ENCODE measurements around the gene MPIG6B. TPM values are rescaled to one million over a fixed set of nuclear protein-coding genes. Genes with fewer than 3 reads are reported as not detected.

The MPIG6B gene
- total and polyA plus RNA-seq, 2 donors from 2014 or later = 0.60 TPM; not detected in 1

DNA sequence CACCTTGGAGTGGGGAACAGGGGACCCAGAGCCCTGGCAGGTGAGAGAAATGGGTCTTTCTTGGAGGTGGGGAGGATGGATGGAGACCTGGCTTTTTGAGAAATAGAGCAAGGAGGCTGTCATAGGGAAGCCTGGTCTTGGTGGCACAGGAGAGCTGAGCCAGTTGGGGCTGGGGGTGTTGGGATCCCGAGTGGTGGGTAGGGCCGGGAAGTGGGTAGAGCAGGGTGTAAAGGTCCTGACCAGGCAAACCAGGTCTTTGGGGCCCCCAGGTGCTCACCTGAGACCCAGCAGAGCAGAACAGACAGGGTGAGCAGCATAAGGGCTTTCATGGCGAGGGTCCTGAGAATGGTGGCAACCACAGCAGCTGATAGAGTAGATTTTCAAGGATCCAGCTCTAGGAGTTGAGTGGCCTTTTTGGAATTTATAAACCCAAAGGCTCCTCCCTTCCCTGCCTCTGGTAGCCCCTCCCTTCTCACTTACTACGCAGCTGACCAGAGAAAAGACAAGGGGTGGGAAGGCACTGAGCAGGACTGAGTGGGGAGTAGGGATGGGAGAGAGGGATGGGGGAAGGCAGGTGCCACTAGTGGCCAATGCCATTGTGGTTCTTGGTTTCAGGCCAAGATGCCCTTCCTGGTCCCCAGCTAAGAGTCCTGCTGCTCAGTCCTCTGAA is 1.7 kb upstream of the MPIG6B start, which contains the start of gene LY6G6C:
TSS of gene LY6G6C (minus strand) at position 396 of the 670 bp plus-strand sequence. CDS start at position 329, 67 bp downstream.
- DNase-seq = peak in 1 of 5 donors; percentile 6
- H3K9ac ChIP-seq (ENCODE audit: low read length in 3 of 3) = no peak within 1 kb of the TSS
- peaks cover under 1 to 8% (median under 1%) of the 10 kb centered on the region in 3 donors for H3K36me3 ChIP-seq (ENCODE audit: control insufficient read depth in 2 of 3, insufficient read depth in 3 of 3, low read length in 3 of 3)
- H3K27me3 ChIP-seq (ENCODE audit: control insufficient read depth, insufficient read depth, low read length) = no peaks in the 10 kb centered on the region
- TF ChIP-seq, protein P1, sequence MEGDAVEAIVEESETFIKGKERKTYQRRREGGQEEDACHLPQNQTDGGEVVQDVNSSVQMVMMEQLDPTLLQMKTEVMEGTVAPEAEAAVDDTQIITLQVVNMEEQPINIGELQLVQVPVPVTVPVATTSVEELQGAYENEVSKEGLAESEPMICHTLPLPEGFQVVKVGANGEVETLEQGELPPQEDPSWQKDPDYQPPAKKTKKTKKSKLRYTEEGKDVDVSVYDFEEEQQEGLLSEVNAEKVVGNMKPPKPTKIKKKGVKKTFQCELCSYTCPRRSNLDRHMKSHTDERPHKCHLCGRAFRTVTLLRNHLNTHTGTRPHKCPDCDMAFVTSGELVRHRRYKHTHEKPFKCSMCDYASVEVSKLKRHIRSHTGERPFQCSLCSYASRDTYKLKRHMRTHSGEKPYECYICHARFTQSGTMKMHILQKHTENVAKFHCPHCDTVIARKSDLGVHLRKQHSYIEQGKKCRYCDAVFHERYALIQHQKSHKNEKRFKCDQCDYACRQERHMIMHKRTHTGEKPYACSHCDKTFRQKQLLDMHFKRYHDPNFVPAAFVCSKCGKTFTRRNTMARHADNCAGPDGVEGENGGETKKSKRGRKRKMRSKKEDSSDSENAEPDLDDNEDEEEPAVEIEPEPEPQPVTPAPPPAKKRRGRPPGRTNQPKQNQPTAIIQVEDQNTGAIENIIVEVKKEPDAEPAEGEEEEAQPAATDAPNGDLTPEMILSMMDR (IDR thresholded peaks at IDR 0.05; ENCODE audit: borderline replicate concordance, extremely low read depth, insufficient read depth) = no peak
- intact Hi-C loops (cut with DNase I) = no loop called here
- no peaks in the 10 kb centered on the region for H3K9me3 ChIP-seq (ENCODE audit: control insufficient read depth in 2 of 3, insufficient read depth in 1 of 3, low read length in 3 of 3)
- no peaks in the 10 kb centered on the region for H3K4me1 ChIP-seq (ENCODE audit: control insufficient read depth in 2 of 3, insufficient read depth in 2 of 3, low read depth in 1 of 3, low read length in 3 of 3)
- no peak within 1 kb of the TSS for H3K27ac ChIP-seq (ENCODE audit: low read depth in 2 of 2, low read length in 2 of 2)
- no peak within 1 kb of the TSS for H3K4me3 ChIP-seq (ENCODE audit: low read length in 3 of 3)
- no peak for FAIRE-seq

DNA sequence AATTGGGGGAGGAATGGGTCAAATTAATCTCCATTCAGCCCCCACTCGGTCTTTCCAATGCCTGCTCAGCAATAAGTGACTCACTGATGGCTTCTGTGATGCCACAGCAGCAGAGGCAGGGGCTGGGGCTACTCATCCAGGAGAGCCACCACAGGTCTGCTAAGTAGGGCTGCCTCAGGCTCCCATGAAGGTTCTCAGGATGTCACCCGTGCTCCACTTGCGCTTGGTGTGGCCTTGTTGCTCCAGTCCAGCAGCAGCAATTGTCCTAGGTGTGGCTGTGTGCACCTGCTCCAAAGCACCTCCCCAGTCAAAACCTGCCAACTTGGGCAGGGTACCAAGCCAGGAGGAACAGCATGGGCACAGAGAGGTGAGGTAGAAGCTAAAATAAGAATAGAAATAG is 1.0 kb upstream of the MPIG6B start:
- peaks cover 5 to 14% (median 6%) of the 10 kb centered on the region in 3 donors for H3K36me3 ChIP-seq (ENCODE audit: control insufficient read depth in 2 of 3, insufficient read depth in 3 of 3, low read length in 3 of 3)
- DNase-seq (peak in 1 of 5 donors; percentile 34), FAIRE-seq (no peak)
- H3K27me3 ChIP-seq (ENCODE audit: control insufficient read depth, insufficient read depth, low read length) = no peaks in the 10 kb centered on the region
- intact Hi-C loops (cut with DNase I) = no loop called here
- H3K4me1 ChIP-seq (ENCODE audit: control insufficient read depth in 2 of 3, insufficient read depth in 2 of 3, low read depth in 1 of 3, low read length in 3 of 3) = no peaks in the 10 kb centered on the region
- TF ChIP-seq, protein P1 (IDR thresholded peaks at IDR 0.05; ENCODE audit: borderline replicate concordance, extremely low read depth, insufficient read depth) = no peak
- H3K9ac ChIP-seq (ENCODE audit: low read length in 3 of 3) = no peak overlapping the region
- no peak overlapping the region for H3K27ac ChIP-seq (ENCODE audit: low read depth in 2 of 2, low read length in 2 of 2)
- no peak overlapping the region for H3K4me3 ChIP-seq (ENCODE audit: low read length in 3 of 3)
- no peaks in the 10 kb centered on the region for H3K9me3 ChIP-seq (ENCODE audit: control insufficient read depth in 2 of 3, insufficient read depth in 1 of 3, low read length in 3 of 3)

DNA sequence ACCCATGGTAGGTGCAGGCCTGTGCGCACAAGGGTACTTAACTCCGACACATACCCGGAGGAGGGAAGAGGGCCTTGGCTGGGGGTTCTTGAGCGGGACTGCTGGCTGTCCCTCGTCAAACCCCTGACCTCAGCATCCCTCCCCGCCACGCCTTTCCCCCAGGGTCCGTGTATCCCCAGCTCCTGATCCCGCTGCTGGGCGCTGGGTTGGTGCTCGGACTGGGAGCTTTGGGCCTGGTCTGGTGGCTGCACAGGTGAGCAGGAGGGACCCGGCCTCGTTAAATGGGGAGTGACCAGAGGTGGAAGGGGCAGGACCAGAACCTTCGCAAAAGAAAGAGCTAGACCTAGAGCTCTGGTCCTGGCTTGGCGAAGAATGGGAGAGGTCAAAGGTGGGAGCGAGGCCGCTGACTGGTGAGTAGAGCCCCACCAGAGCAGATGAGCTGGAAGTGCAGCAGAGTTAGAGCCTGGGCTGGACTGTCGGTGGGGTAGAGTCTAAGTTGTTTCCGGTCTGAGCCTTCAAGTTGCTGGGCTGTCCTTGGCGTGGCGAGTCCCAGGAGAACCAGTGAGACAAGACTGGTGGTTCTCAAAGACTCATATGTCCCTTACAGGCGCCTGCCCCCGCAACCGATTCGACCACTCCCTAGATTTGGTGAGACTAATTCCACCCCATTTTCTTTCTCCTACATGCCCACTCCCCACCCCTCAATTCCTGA is 963 bp downstream of the MPIG6B start:
- no peak overlapping the region for H3K9ac ChIP-seq (ENCODE audit: low read length in 3 of 3)
- DNase-seq = no peak
- no peaks in the 10 kb centered on the region for H3K9me3 ChIP-seq (ENCODE audit: control insufficient read depth in 2 of 3, insufficient read depth in 1 of 3, low read length in 3 of 3)
- no peaks in the 10 kb centered on the region for H3K27me3 ChIP-seq (ENCODE audit: control insufficient read depth, insufficient read depth, low read length)
- TF ChIP-seq, protein P1 (IDR thresholded peaks at IDR 0.05; ENCODE audit: borderline replicate concordance, extremely low read depth, insufficient read depth) = no peak
- H3K4me3 ChIP-seq (ENCODE audit: low read length in 3 of 3) = no peak overlapping the region
- peaks cover 0 to 6% (median 0%) of the 10 kb centered on the region in 3 donors for H3K4me1 ChIP-seq (ENCODE audit: control insufficient read depth in 2 of 3, insufficient read depth in 2 of 3, low read depth in 1 of 3, low read length in 3 of 3)
- peaks cover 7 to 25% (median 10%) of the 10 kb centered on the region in 3 donors for H3K36me3 ChIP-seq (ENCODE audit: control insufficient read depth in 2 of 3, insufficient read depth in 3 of 3, low read length in 3 of 3)
- FAIRE-seq = no peak
- H3K27ac ChIP-seq (ENCODE audit: low read depth in 2 of 2, low read length in 2 of 2) = no peak overlapping the region
- intact Hi-C loops (cut with DNase I) = no loop called here

Measured in kidney (tissue), 14 donors.